Measurements from ENCODE around the gene RC3H2. TPM values are rescaled to one million over a fixed set of nuclear protein-coding genes. Genes with fewer than 3 reads are reported as not detected.

Gene RC3H2
- total RNA-seq, 1 experiment from 2014 or later, result 17.6 TPM

Other genes with a start within 250 kb of the RC3H2 start
- gene OR1B1, start 247.7 kb downstream of the RC3H2 start, total RNA-seq (2014; rRNA removed; shearing (Covaris generic); ENCODE audit: low replicate concordance), result not detected in 2 replicates
- gene OR1L1, start 243.6 kb downstream of the RC3H2 start, total RNA-seq (2014; rRNA removed; shearing (Covaris generic); ENCODE audit: low replicate concordance), result not detected in 2 replicates
- not detected in 2 replicates for gene OR1L3, start 230.2 kb downstream of the RC3H2 start, total RNA-seq (2014; rRNA removed; shearing (Covaris generic); ENCODE audit: low replicate concordance)
- gene OR1L4, start 181.4 kb downstream of the RC3H2 start, total RNA-seq (2014; rRNA removed; shearing (Covaris generic); ENCODE audit: low replicate concordance), result not detected in 2 replicates
- not detected in 2 replicates for gene OR1L6, start 163.1 kb downstream of the RC3H2 start, total RNA-seq (2014; rRNA removed; shearing (Covaris generic); ENCODE audit: low replicate concordance)
- gene OR5C1, start 116.4 kb downstream of the RC3H2 start, total RNA-seq (2014; rRNA removed; shearing (Covaris generic); ENCODE audit: low replicate concordance), result not detected in 2 replicates
- gene OR1K1, start 105.2 kb downstream of the RC3H2 start, total RNA-seq (2014; rRNA removed; shearing (Covaris generic); ENCODE audit: low replicate concordance), result not detected in 2 replicates
- gene PDCL, start 76.8 kb downstream of the RC3H2 start, total RNA-seq (2014; rRNA removed; shearing (Covaris generic); ENCODE audit: low replicate concordance), result 23.4 and 25.8 TPM in 2 replicates
- 4.3 and 8.0 TPM in 2 replicates for gene ZBTB6, start 8.0 kb upstream of the RC3H2 start, total RNA-seq (2014; rRNA removed; shearing (Covaris generic); ENCODE audit: low replicate concordance)
- 0.82 and 2.3 TPM in 2 replicates for gene ZBTB26, start 26.2 kb upstream of the RC3H2 start, total RNA-seq (2014; rRNA removed; shearing (Covaris generic); ENCODE audit: low replicate concordance)
- gene RABGAP1, start 35.7 kb upstream of the RC3H2 start, total RNA-seq (2014; rRNA removed; shearing (Covaris generic); ENCODE audit: low replicate concordance), result 15.3 and 50.2 TPM in 2 replicates
- gene GPR21, start 128.3 kb upstream of the RC3H2 start, total RNA-seq (2014; rRNA removed; shearing (Covaris generic); ENCODE audit: low replicate concordance), result not detected in 2 replicates